Effector memory CD4-positive, alpha-beta T cell (primary cell): Measurements from ENCODE around the gene RAB35.

ENCODE experiments used
- DNase-seq, 3 donors: peaks; one replicate each; pipeline ENCODE4 v3.0.0-alpha.2; 2020
- H3K27ac ChIP-seq: 2 replicates; pipeline ENCODE4 v1.7.0; 2013; ENCODE audit warnings: mild to moderate bottlenecking, low read length, moderate library complexity; ENCODE audit not compliant: insufficient read depth, poor library complexity, severe bottlenecking
- H3K27me3 ChIP-seq: replicated peaks from 2 replicates; pipeline ENCODE4 v1.7.0; 2013; ENCODE audit warnings: mild to moderate bottlenecking, low read length; ENCODE audit not compliant: insufficient read depth, control insufficient read depth, poor library complexity, severe bottlenecking
- H3K36me3 ChIP-seq: 2 replicates; pipeline ENCODE4 v1.7.0; 2013; ENCODE audit warnings: mild to moderate bottlenecking, low read length, moderate library complexity; ENCODE audit not compliant: control insufficient read depth, insufficient read depth
- H3K4me1 ChIP-seq: 2 replicates; pipeline ENCODE4 v1.7.0; 2013; ENCODE audit warnings: low read length, mild to moderate bottlenecking; ENCODE audit not compliant: control insufficient read depth, insufficient read depth, poor library complexity, severe bottlenecking
- H3K4me3 ChIP-seq: 2 replicates; pipeline ENCODE4 v1.7.0; 2013; ENCODE audit warnings: low read length, low read depth, mild to moderate bottlenecking; ENCODE audit not compliant: insufficient read depth, poor library complexity, severe bottlenecking
- H3K9me3 ChIP-seq: 2 replicates; pipeline ENCODE4 v1.7.0; 2013; ENCODE audit warnings: mild to moderate bottlenecking, low read length, moderate library complexity; ENCODE audit not compliant: control insufficient read depth

The RAB35 gene

DNA sequence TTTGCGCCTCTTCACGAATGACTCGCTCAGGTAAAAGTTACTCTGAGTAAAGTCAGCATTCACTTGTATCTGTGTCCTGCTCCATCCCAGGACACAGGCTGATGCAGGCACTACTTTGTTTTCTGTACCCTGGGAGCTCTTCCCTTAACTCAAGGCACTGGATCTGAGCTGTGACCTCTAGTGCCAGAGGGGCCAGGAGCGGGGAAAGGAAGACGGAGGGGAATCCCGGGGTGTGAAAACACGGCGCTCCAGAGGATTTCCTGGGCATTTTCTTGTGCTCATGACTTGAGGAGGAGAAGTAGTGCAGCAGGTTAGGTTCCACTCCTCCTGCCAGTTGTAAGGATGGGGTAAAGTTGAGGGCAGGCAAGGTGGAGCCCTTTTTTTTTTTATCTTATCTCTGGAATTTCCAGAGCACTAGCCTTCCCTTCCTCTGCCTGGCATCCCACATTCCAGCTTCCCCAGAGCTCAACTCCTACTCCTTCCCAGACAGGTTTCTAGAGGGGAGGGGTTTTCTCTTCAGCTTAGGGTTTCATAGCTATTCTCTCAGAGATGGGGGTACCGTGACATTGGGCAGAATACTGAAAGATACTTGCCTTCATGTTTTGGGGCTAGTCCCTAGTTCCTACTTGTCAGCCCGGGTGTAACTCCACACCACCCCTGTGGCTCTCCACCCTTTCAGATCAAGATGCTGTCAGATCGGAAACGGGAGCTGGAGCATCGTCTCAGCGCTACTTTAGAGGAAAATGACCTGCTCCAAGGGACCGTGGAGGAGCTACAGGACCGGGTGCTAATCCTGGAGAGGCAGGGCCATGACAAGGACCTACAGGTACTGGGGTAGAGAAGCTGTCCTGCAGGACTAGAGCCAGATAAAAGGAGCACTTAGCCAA lies 52.3 kb downstream of the RAB35 start:
- H3K27me3 ChIP-seq, result no peaks in the 10 kb centered on the region
- no peak overlapping the region for H3K4me3 ChIP-seq
- no peak overlapping the region for H3K27ac ChIP-seq
- no peak for DNase-seq
- no peaks in the 10 kb centered on the region for H3K9me3 ChIP-seq
- no peaks in the 10 kb centered on the region for H3K4me1 ChIP-seq
- H3K36me3 ChIP-seq, result peaks cover 21% of the 10 kb centered on the region

DNA sequence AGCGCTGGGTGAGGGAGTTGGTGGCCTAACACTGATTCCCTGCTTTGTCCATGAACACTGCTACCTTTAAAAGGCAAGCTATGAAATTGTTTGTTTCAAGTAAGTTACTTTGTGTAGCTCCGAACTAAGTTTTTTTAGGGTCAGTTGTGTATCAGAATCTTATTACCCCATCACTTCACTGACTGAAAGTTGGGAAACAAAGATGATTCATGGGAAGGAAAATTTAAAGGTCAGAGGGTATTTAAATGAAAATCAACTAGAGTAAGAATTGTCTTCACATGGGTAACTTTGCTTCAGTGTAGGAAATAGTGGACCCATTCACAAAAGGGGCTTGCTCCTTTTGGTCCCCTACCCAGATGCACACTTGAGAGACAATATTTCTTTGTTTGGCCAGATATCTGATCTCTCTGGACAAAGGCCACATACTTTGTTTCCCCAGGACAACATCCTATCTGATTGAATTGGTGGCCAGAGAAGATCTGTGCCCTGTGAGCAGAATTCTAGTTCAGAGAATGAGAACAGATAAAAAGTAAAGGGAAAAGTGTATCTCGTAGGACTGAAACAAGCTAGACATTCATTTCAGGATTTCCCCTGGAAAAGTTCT lies 53.5 kb downstream of the RAB35 start:
- H3K36me3 ChIP-seq, result peaks cover 21% of the 10 kb centered on the region
- no peaks in the 10 kb centered on the region for H3K27me3 ChIP-seq
- DNase-seq, result no peak
- H3K27ac ChIP-seq, result no peak overlapping the region
- no peaks in the 10 kb centered on the region for H3K4me1 ChIP-seq
- no peaks in the 10 kb centered on the region for H3K9me3 ChIP-seq
- no peak overlapping the region for H3K4me3 ChIP-seq

DNA sequence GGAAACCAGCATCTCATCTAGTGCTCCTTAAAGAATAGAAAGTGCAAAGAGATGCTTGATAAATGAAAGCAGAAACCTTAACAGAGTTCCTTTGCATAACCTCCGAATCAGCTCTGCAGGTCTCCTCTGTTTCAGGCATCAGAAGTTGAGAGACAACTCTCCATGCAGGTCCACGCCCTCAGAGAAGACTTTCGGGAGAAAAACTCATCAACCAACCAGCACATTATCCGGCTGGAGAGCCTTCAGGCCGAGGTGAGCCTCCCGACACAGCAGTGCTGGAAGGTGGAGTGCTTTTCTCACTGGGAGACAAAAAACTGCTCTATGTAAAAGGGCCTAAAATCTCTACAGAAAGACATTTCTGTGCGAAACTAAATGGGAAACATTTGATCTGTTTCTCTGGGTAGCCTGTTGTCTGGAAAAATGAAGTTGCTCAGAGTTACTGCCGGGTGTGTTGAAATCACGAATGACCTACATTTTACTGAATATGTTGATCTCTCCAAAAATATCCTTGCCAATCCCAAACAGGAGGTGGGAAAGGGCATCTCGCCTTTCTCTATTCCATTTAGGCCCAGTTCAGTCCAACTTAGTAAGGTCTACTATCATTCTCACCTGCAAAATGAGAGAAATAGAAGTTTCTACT lies 54.9 kb downstream of the RAB35 start:
- no peak overlapping the region for H3K4me3 ChIP-seq
- DNase-seq, result no peak
- no peaks in the 10 kb centered on the region for H3K4me1 ChIP-seq
- peaks cover 21% of the 10 kb centered on the region for H3K36me3 ChIP-seq
- H3K9me3 ChIP-seq, result no peaks in the 10 kb centered on the region
- H3K27ac ChIP-seq, result no peak overlapping the region
- no peaks in the 10 kb centered on the region for H3K27me3 ChIP-seq

DNA sequence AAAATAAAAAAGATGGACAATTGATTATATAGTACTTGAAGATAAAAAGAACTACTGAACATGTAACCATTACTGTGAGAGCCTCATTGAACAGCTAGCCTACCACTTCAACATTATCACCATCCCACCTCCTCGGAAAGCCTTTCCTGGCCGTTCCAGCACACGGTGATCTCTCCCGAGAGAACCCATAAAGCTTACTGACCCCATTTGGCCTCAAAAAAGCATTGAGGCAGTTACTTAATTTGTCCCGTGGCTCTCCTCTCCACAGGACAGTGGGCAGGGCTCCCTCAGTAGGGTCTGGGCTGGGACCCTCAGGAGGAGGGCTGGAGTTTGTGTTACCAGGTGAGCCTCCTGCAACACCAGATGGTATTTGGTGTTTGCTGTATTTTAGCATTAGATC lies 55.8 kb downstream of the RAB35 start:
- Histone ChIP-seq H3K4me1 (no peaks in the 10 kb centered on the region), H3K36me3 (peaks cover 21% of the 10 kb centered on the region), H3K27me3 (no peaks in the 10 kb centered on the region), H3K4me3 (no peak overlapping the region), H3K9me3 (no peaks in the 10 kb centered on the region), H3K27ac (no peak overlapping the region)
- no peak for DNase-seq

DNA sequence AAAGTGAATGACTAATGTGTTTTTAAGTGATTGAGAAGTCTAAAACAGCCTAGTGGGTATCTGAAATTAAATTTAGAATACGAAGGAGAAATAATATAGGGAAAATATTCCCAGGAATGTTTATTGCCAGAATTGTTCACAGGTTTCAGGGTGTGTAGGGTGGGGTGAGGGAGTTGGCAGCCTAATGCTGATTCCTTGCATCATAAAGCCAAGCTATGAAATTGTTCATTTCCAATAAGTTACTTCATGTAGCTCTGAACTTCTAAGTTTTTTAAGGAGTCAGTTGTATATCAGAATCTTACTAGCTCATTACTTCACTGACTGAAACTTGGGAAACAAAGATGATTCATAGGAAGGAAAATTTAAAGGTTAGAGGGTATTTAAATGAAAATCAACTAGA lies 56.4 kb downstream of the RAB35 start:
- Histone ChIP-seq H3K4me3 (no peak overlapping the region), H3K9me3 (no peaks in the 10 kb centered on the region), H3K36me3 (peaks cover 16% of the 10 kb centered on the region), H3K27me3 (no peaks in the 10 kb centered on the region), H3K27ac (no peak overlapping the region), H3K4me1 (no peaks in the 10 kb centered on the region)
- no peak for DNase-seq

DNA sequence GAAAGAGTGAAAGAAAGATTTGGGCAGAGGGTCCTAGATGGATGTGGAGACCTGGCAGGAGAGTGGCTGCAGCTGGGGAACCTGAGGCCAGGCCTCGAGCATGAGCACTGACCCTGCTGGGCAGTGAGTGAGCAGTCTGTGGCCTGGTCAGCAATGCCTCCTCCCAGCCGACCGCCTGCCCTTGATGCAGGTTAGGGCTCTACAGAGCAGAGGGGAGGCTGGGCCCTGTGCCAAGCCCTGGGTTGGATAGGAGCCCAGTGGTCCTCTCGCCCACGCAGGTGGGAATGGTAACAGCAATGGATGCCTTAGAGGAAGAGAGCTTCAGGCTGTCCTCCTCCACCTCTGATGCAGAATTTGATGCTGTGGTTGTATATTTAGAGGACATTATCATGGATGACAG lies 59.8 kb downstream of the RAB35 start:
- Histone ChIP-seq H3K36me3 (peaks cover 3% of the 10 kb centered on the region), H3K27me3 (no peaks in the 10 kb centered on the region), H3K9me3 (no peaks in the 10 kb centered on the region), H3K4me3 (no peak overlapping the region), H3K4me1 (no peaks in the 10 kb centered on the region), H3K27ac (no peak overlapping the region)
- DNase-seq, result no peak

DNA sequence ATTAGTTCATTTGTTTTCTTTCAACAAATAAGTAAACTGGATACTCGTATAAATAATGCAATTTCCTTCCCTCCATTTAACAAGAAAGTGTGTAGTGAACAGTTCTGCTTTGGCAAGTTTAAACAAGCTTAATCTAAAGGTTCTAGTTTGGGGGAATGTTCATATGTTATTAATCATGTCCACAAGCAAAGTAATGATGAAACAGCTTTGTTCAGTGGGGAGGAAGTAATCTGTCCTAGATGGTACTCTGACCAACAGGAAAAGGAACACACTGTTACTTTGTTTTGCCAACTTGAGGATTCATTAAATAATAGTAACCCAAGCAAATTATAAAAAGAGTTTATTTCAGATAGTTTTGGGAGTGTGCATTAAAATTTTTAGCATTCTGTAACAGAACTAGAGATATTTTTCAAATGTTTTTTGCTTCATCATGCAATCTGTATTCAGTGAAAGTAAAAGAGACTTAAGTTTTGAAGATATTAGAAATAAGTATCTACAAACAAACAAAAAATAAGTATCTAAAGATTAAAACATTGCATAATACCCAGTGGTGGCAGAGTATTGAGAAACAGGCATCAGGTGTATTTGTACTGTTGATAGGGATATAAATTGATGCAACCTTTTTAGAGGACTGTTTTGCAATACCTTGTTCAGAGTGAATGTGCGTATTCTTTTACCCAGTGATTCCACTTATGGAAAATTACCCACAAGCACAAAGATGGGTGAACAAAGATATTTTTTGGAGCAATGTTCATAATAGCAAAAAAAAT lies 61.1 kb downstream of the RAB35 start:
- Histone ChIP-seq H3K9me3 (no peaks in the 10 kb centered on the region), H3K36me3 (no peaks in the 10 kb centered on the region), H3K27me3 (no peaks in the 10 kb centered on the region), H3K27ac (no peak overlapping the region), H3K4me3 (no peak overlapping the region), H3K4me1 (no peaks in the 10 kb centered on the region)
- DNase-seq, result no peak

DNA sequence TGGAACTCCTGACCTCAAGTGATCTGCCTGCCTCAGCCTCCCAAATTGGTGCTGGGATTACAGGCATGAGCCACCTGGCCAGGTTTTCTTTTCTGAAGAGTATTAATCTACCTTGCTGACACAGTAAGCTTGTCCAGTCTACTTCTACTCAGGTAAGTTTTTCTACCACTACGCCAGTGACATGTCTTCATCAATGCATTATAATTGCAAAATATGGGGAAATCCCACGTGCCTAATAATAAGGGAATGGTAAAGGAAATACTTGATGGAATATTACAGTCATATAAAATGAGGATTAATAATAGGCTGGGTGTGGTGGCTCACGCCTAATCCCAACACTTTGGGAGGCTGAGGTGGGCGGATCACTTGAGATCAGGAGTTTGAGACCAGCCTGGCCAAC lies 62.3 kb downstream of the RAB35 start:
- Histone ChIP-seq H3K9me3 (no peaks in the 10 kb centered on the region), H3K27me3 (no peaks in the 10 kb centered on the region), H3K27ac (no peak overlapping the region), H3K4me1 (no peaks in the 10 kb centered on the region), H3K36me3 (no peaks in the 10 kb centered on the region), H3K4me3 (no peak overlapping the region)
- DNase-seq, result no peak

DNA sequence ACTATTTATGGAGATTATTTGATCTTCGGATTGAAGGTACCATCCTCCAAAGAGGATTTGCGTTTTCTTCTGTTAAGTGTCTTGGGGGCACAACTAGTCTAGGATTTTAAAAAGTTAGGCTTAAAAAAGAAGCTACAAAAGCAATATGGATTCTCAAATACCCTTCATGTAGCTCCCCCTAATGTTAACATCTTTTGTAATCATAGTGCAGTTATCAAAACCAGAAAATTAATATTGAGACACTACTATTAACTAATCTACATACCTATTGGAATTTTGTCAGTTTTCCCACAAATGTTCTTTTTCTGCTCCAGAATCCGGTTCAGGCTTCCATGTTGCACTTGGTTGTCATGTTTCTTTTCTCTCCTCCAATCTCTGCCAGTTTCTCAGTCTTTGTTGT lies 65.0 kb downstream of the RAB35 start:
- Histone ChIP-seq H3K36me3 (no peaks in the 10 kb centered on the region), H3K9me3 (no peaks in the 10 kb centered on the region), H3K27ac (no peak overlapping the region), H3K27me3 (no peaks in the 10 kb centered on the region), H3K4me1 (peaks cover 4% of the 10 kb centered on the region), H3K4me3 (no peak overlapping the region)
- no peak for DNase-seq
